WTC11 (cell line): ENCODE measurements around the gene CAPN1. TPM values are rescaled to one million over a fixed set of nuclear protein-coding genes. Genes with fewer than 3 reads are reported as not detected.
A peak's percentile ranks its signal among the peaks of the same experiment; 100 is the strongest.

Source experiments
- ATAC-seq: fragments of 200-7000 bp; cut with Tn5 transposase; 2 replicates; pipeline ENCODE4 v1.10.0; 2021; ENCODE audit warnings: mild to moderate bottlenecking, moderate library complexity
- CTCF ChIA-PET: fragments of 300-600 bp; sonication (Branson Sonifier 250); formaldehyde crosslinking; loops from one replicate; lab custom pipeline; 2021; ENCODE audit warnings: antibody characterized with exemption; lab: Charles Lee
- POLR2A ChIA-PET: fragments of 350-600 bp; sonication (Branson Sonifier 250); formaldehyde crosslinking; loops from one replicate; lab custom pipeline; 2021; ENCODE audit warnings: antibody characterized with exemption; lab: Charles Lee
- DNase-seq: peaks from one replicate; pipeline ENCODE4 v3.0.0; 2021; ENCODE audit warnings: low spot score
- H3K27ac Mint-ChIP-seq: 2 replicates; pipeline ENCODE4 v1.8.0; 2021; ENCODE audit warnings: mixed read lengths
- H3K27me3 Mint-ChIP-seq: 2 replicates; pipeline ENCODE4 v1.8.0; 2021; ENCODE audit warnings: low read depth, mild to moderate bottlenecking, moderate library complexity, mixed read lengths
- H3K36me3 Mint-ChIP-seq: 2 replicates; pipeline ENCODE4 v1.8.0; 2021; ENCODE audit warnings: mixed read lengths
- H3K4me1 Mint-ChIP-seq: 2 replicates; pipeline ENCODE4 v1.8.0; 2022; ENCODE audit warnings: mixed read lengths
- H3K4me3 Mint-ChIP-seq: 2 replicates; pipeline ENCODE4 v1.8.0; 2021; ENCODE audit warnings: mild to moderate bottlenecking, moderate library complexity, mixed read lengths
- H3K9me3 Mint-ChIP-seq: 2 replicates; pipeline ENCODE4 v1.8.0; 2021; ENCODE audit warnings: mixed read lengths
- AR ChIP-seq: fragments of 250-450 bp; sonication (Bioruptor Pico); IDR thresholded peaks from 2 replicates; pipeline ENCODE4 v1.9.0; 2021; ENCODE audit warnings: mild to moderate bottlenecking
- ATF3 ChIP-seq: sonication (generic); formaldehyde crosslinking; conservative IDR thresholded peaks from 2 replicates; pipeline ENCODE4 v1.8.1; 2022; ENCODE audit warnings: mild to moderate bottlenecking, missing genetic modification reagents
- ATF6 ChIP-seq: sonication (generic); formaldehyde crosslinking; IDR thresholded peaks from 2 replicates; pipeline ENCODE4 v1.8.1; 2023; ENCODE audit warnings: mild to moderate bottlenecking, missing genetic modification reagents
- CREB1 ChIP-seq: sonication (generic); formaldehyde crosslinking; IDR thresholded peaks from 2 replicates; pipeline ENCODE4 v1.8.0; 2023; ENCODE audit warnings: mild to moderate bottlenecking, missing genetic modification reagents
- E2F5 ChIP-seq: sonication (generic); formaldehyde crosslinking; IDR thresholded peaks from 2 replicates; pipeline ENCODE4 v1.8.1; 2022; ENCODE audit warnings: mild to moderate bottlenecking, moderate library complexity, missing genetic modification reagents
- FOXP4 ChIP-seq: sonication (generic); formaldehyde crosslinking; IDR thresholded peaks from 2 replicates; pipeline ENCODE4 v1.8.0; 2022; ENCODE audit warnings: mild to moderate bottlenecking, missing genetic modification reagents
- IRF1 ChIP-seq: sonication (generic); formaldehyde crosslinking; IDR thresholded peaks from 2 replicates; pipeline ENCODE4 v1.8.0; 2023; ENCODE audit warnings: missing genetic modification reagents
- JUN ChIP-seq: sonication (generic); formaldehyde crosslinking; IDR thresholded peaks from 2 replicates; pipeline ENCODE4 v1.8.0; 2023; ENCODE audit warnings: mild to moderate bottlenecking, missing genetic modification reagents
- NFYB ChIP-seq: sonication (generic); formaldehyde crosslinking; conservative IDR thresholded peaks from 2 replicates; pipeline ENCODE4 v1.8.0; 2022; ENCODE audit warnings: low read depth, missing genetic modification reagents
- NR1H2 ChIP-seq: sonication (generic); formaldehyde crosslinking; IDR thresholded peaks from 2 replicates; pipeline ENCODE4 v1.9.0; 2021; ENCODE audit warnings: mild to moderate bottlenecking, moderate library complexity, missing genetic modification reagents
- OVOL2 ChIP-seq: fragments of 250-450 bp; sonication (Bioruptor Pico); IDR thresholded peaks from 2 replicates; pipeline ENCODE4 v1.9.0; 2021; ENCODE audit warnings: mild to moderate bottlenecking, borderline replicate concordance
- PRRX2 ChIP-seq: fragments of 250-450 bp; sonication (Bioruptor Pico); IDR thresholded peaks from 2 replicates; pipeline ENCODE4 v1.8.0; 2021; ENCODE audit warnings: mild to moderate bottlenecking
- SMAD3 ChIP-seq: sonication (generic); formaldehyde crosslinking; IDR thresholded peaks from 2 replicates; pipeline ENCODE4 v1.8.0; 2022; ENCODE audit warnings: missing genetic modification reagents, mild to moderate bottlenecking, borderline replicate concordance
- SOX15 ChIP-seq: fragments of 250-450 bp; sonication (Bioruptor Pico); IDR thresholded peaks from 2 replicates; pipeline ENCODE4 v1.9.0; 2021; ENCODE audit warnings: mild to moderate bottlenecking
- STAT6 ChIP-seq: sonication (generic); formaldehyde crosslinking; conservative IDR thresholded peaks from 2 replicates; pipeline ENCODE4 v1.8.1; 2023; ENCODE audit warnings: mild to moderate bottlenecking, low read depth, missing genetic modification reagents, moderate library complexity
- ZMAT4 ChIP-seq: fragments of 250-450 bp; sonication (Bioruptor Pico); IDR thresholded peaks from 2 replicates; pipeline ENCODE4 v1.9.0; 2021; ENCODE audit warnings: mild to moderate bottlenecking
- ZNF138 ChIP-seq: sonication (generic); formaldehyde crosslinking; conservative IDR thresholded peaks from 2 replicates; pipeline ENCODE4 v1.8.1; 2022; ENCODE audit warnings: mild to moderate bottlenecking, moderate library complexity, missing genetic modification reagents
- ZNF232 ChIP-seq: sonication (generic); formaldehyde crosslinking; IDR thresholded peaks from 2 replicates; pipeline ENCODE4 v1.8.0; 2022; ENCODE audit warnings: mild to moderate bottlenecking, missing genetic modification reagents
- total RNA-seq: library from RNA; stranded (reverse); gene quantifications from 3 replicates; pipeline ENCODE4 v1.2.3, GENCODE V29; 2021

CAPN1 gene
- total RNA-seq, 1 experiment from 2014 or later, result 257 TPM

- TF ChIP-seq ZNF138 (CRISPR knock-in tag) (no peak), PRRX2 (CRISPR knock-in tag) (no peak), ZMAT4 (CRISPR knock-in tag) (no peak), FOXP4 (CRISPR knock-in tag) (no peak), CREB1 (CRISPR knock-in tag) (no peak)
Observed at GRCh38 chr11:65216830-65217229, 35.1 kb downstream of the CAPN1 start (continued).

- ChIA-PET CTCF (interaction anchor here (0.6 to 1.6 kb wide), 14 partner anchors 8 to 97 kb away, joined by 3 to 8 read pairs (median 4); partner anchors contain the start of genes CAPN1 and POLA2), POLR2A (no interaction called here)
- Mint-ChIP-seq H3K36me3 (no peaks in the 10 kb centered on the region), H3K27me3 (no peaks in the 10 kb centered on the region), H3K4me1 (peaks cover 35% of the 10 kb centered on the region), H3K27ac (peak overlapping the region; percentile 49; the same call in 1 of the 2 replicates), H3K9me3 (no peaks in the 10 kb centered on the region), H3K4me3 (no peak overlapping the region)
- ATAC-seq (no peak), DNase-seq (no peak)
- TF ChIP-seq ATF3 (CRISPR knock-in tag) (no peak), IRF1 (CRISPR knock-in tag) (no peak), NFYB (CRISPR knock-in tag) (no peak), JUN (no peak), STAT6 (no peak), AR (no peak), ZNF138 (CRISPR knock-in tag) (no peak), SMAD3 (CRISPR knock-in tag) (no peak), ATF6 (no peak), SOX15 (CRISPR knock-in tag) (no peak), OVOL2 (CRISPR knock-in tag) (no peak), E2F5 (CRISPR knock-in tag) (no peak), CREB1 (CRISPR knock-in tag) (no peak), ZNF232 (CRISPR knock-in tag) (no peak), FOXP4 (CRISPR knock-in tag) (no peak), NR1H2 (no peak), ZMAT4 (CRISPR knock-in tag) (no peak)
Observed at GRCh38 chr11:65217441-65218423, 36.0 kb downstream of the CAPN1 start.
